ENCODE data around the gene ITGA3. TPM values are rescaled to one million over a fixed set of nuclear protein-coding genes. Genes with fewer than 3 reads are reported as not detected.

ITGA3 gene
- polyA plus RNA-seq, 4 donors: 53.5 to 96.4 (median 72.0) TPM

- no peak for FAIRE-seq
- no peak overlapping the region for H3K4me3 ChIP-seq (ENCODE audit: low read depth in 1 of 3, low read length in 3 of 3)
- H3K36me3 ChIP-seq (ENCODE audit: control insufficient read depth in 3 of 3, insufficient read depth in 2 of 3, low read depth in 1 of 3, low read length in 3 of 3): peaks cover 2 to 77% (median 12%) of the 10 kb centered on the region in 3 donors
- WGBS, 3 donors: 95 to 97% (median 96%) methylated on average over 8 of the region's 8 CpGs
- no peaks in the 10 kb centered on the region for H3K27me3 ChIP-seq (ENCODE audit: control insufficient read depth in 3 of 3, insufficient read depth in 3 of 3, low read length in 3 of 3)
- peak overlapping the region in 1 of 3 donors; percentile 80 for H3K27ac ChIP-seq (ENCODE audit: low read depth in 1 of 3, low read length in 2 of 3)
- no peaks in the 10 kb centered on the region for H3K9me3 ChIP-seq (ENCODE audit: control insufficient read depth in 2 of 2, insufficient read depth in 1 of 2, low read depth in 1 of 2, low read length in 1 of 2)
- peaks cover 12 to 51% (median 21%) of the 10 kb centered on the region in 3 donors for H3K4me1 ChIP-seq (ENCODE audit: control insufficient read depth in 3 of 3, insufficient read depth in 2 of 3, low read depth in 1 of 3, low read length in 2 of 3)
- no peak for DNase-seq
Measured at GRCh38 chr17:50063561-50064252, 7.8 kb downstream of the ITGA3 start.

DNA sequence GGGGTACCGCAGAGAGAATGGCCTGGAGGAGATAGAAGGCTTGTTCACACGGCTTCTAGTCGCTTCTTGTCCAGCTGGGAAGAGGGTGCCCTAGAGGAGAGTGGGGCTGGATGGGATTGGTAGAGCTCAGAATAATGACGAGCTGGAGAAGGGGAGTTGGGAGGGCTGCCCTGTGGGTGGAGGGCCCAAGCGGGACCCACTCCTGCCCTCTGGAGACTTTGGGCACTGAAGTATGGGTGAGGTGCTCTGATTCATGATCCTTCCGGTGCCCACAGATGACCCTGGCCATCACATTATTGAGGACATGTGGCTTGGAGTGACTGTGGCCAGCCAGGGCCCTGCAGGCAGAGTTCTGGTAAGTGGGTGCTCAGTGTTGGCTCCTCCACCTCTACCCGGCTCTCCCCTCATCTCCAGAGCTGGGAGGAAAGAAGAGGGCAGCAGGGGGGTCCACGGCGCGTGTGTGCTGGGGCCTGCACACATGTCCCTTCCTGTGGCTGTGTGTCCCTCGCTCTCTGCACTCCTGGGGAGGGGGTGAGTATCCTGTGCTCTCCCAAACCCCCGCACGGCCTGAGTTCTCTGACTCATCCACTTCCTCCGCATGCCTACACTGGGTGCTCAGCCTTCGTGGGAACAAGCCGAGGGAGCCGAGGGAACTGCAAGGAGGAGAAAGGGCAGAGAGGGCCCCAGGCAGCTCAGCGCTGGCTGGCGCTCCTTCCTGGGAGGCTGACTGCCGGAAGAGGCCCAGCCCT is 8.5 kb downstream of the ITGA3 start:
- Histone ChIP-seq H3K36me3 (ENCODE audit: control insufficient read depth in 3 of 3, insufficient read depth in 2 of 3, low read depth in 1 of 3, low read length in 3 of 3) (peaks cover 2 to 75% (median 12%) of the 10 kb centered on the region in 3 donors), H3K27me3 (ENCODE audit: control insufficient read depth in 3 of 3, insufficient read depth in 3 of 3, low read length in 3 of 3) (no peaks in the 10 kb centered on the region), H3K9me3 (ENCODE audit: control insufficient read depth in 2 of 2, insufficient read depth in 1 of 2, low read depth in 1 of 2, low read length in 1 of 2) (no peaks in the 10 kb centered on the region), H3K27ac (ENCODE audit: low read depth in 1 of 3, low read length in 2 of 3) (peak overlapping the region in 2 of 3 donors; percentile 16 to 80), H3K4me3 (ENCODE audit: low read depth in 1 of 3, low read length in 3 of 3) (no peak overlapping the region), H3K4me1 (ENCODE audit: control insufficient read depth in 3 of 3, insufficient read depth in 2 of 3, low read depth in 1 of 3, low read length in 2 of 3) (peaks cover 12 to 44% (median 15%) of the 10 kb centered on the region in 3 donors)
- FAIRE-seq: no peak
- 63 to 88% (median 81%) methylated on average over 20 of the region's 20 CpGs for WGBS, 3 donors
- peak in 1 of 2 donors; percentile 71 for DNase-seq

- 63 to 80% (median 74%) methylated on average over 3 of the region's 3 CpGs for WGBS, 3 donors
Measured at GRCh38 chr17:50065056-50065455, 9.1 kb downstream of the ITGA3 start.

GRCh38 chr17:50066995-50067394 is 11.1 kb downstream of the ITGA3 start:
- WGBS, 3 donors: 95 to 100% (median 100%) methylated on average over 2 of the region's 2 CpGs
- DNase-seq: no peak
- H3K4me1 ChIP-seq (ENCODE audit: control insufficient read depth in 3 of 3, insufficient read depth in 2 of 3, low read depth in 1 of 3, low read length in 2 of 3): peaks cover 0 to 22% (median 0%) of the 10 kb centered on the region in 3 donors
- no peak overlapping the region for H3K4me3 ChIP-seq (ENCODE audit: low read depth in 1 of 3, low read length in 3 of 3)
- H3K36me3 ChIP-seq (ENCODE audit: control insufficient read depth in 3 of 3, insufficient read depth in 2 of 3, low read depth in 1 of 3, low read length in 3 of 3): peaks cover 2 to 77% (median 20%) of the 10 kb centered on the region in 3 donors
- H3K27me3 ChIP-seq (ENCODE audit: control insufficient read depth in 3 of 3, insufficient read depth in 3 of 3, low read length in 3 of 3): no peaks in the 10 kb centered on the region
- FAIRE-seq: no peak
- peaks cover 0 to 9% of the 10 kb centered on the region in 2 donors for H3K9me3 ChIP-seq (ENCODE audit: control insufficient read depth in 2 of 2, insufficient read depth in 1 of 2, low read depth in 1 of 2, low read length in 1 of 2)
- no peak overlapping the region for H3K27ac ChIP-seq (ENCODE audit: low read depth in 1 of 3, low read length in 2 of 3)

More at GRCh38 chr17:50065056-50065455, 9.1 kb downstream of the ITGA3 start:
- Histone ChIP-seq H3K9me3 (ENCODE audit: control insufficient read depth in 2 of 2, insufficient read depth in 1 of 2, low read depth in 1 of 2, low read length in 1 of 2) (no peaks in the 10 kb centered on the region), H3K36me3 (ENCODE audit: control insufficient read depth in 3 of 3, insufficient read depth in 2 of 3, low read depth in 1 of 3, low read length in 3 of 3) (peaks cover 2 to 78% (median 17%) of the 10 kb centered on the region in 3 donors), H3K4me3 (ENCODE audit: low read depth in 1 of 3, low read length in 3 of 3) (no peak overlapping the region), H3K27ac (ENCODE audit: low read depth in 1 of 3, low read length in 2 of 3) (peak overlapping the region in 2 of 3 donors; percentile 16 to 80), H3K4me1 (ENCODE audit: control insufficient read depth in 3 of 3, insufficient read depth in 2 of 3, low read depth in 1 of 3, low read length in 2 of 3) (peaks cover 10 to 37% (median 13%) of the 10 kb centered on the region in 3 donors), H3K27me3 (ENCODE audit: control insufficient read depth in 3 of 3, insufficient read depth in 3 of 3, low read length in 3 of 3) (no peaks in the 10 kb centered on the region)
- FAIRE-seq (no peak), DNase-seq (no peak)

GRCh38 chr17:50067996-50068395 is 12.1 kb downstream of the ITGA3 start:
- peaks cover 0 to 9% of the 10 kb centered on the region in 2 donors for H3K9me3 ChIP-seq (ENCODE audit: control insufficient read depth in 2 of 2, insufficient read depth in 1 of 2, low read depth in 1 of 2, low read length in 1 of 2)
- no peak overlapping the region for H3K27ac ChIP-seq (ENCODE audit: low read depth in 1 of 3, low read length in 2 of 3)
- FAIRE-seq (no peak), DNase-seq (no peak)
- no peak overlapping the region for H3K4me3 ChIP-seq (ENCODE audit: low read depth in 1 of 3, low read length in 3 of 3)
- H3K4me1 ChIP-seq (ENCODE audit: control insufficient read depth in 3 of 3, insufficient read depth in 2 of 3, low read depth in 1 of 3, low read length in 2 of 3): peaks cover 0 to 22% (median 0%) of the 10 kb centered on the region in 3 donors
- no peaks in the 10 kb centered on the region for H3K27me3 ChIP-seq (ENCODE audit: control insufficient read depth in 3 of 3, insufficient read depth in 3 of 3, low read length in 3 of 3)
- 95 to 97% (median 96%) methylated on average over 13 of the region's 13 CpGs for WGBS, 3 donors
- H3K36me3 ChIP-seq (ENCODE audit: control insufficient read depth in 3 of 3, insufficient read depth in 2 of 3, low read depth in 1 of 3, low read length in 3 of 3): peaks cover 2 to 75% (median 29%) of the 10 kb centered on the region in 3 donors

GRCh38 chr17:50070908-50071680 is 15.2 kb downstream of the ITGA3 start:
- H3K4me3 ChIP-seq (ENCODE audit: low read depth in 1 of 3, low read length in 3 of 3): no peak overlapping the region
- peaks cover 0 to 9% of the 10 kb centered on the region in 2 donors for H3K9me3 ChIP-seq (ENCODE audit: control insufficient read depth in 2 of 2, insufficient read depth in 1 of 2, low read depth in 1 of 2, low read length in 1 of 2)
- WGBS, 3 donors: 91 to 96% (median 93%) methylated on average over 16 of the region's 16 CpGs
- FAIRE-seq (no peak), DNase-seq (no peak)
- H3K27me3 ChIP-seq (ENCODE audit: control insufficient read depth in 3 of 3, insufficient read depth in 3 of 3, low read length in 3 of 3): no peaks in the 10 kb centered on the region
- H3K4me1 ChIP-seq (ENCODE audit: control insufficient read depth in 3 of 3, insufficient read depth in 2 of 3, low read depth in 1 of 3, low read length in 2 of 3): no peaks in the 10 kb centered on the region
- H3K36me3 ChIP-seq (ENCODE audit: control insufficient read depth in 3 of 3, insufficient read depth in 2 of 3, low read depth in 1 of 3, low read length in 3 of 3): peaks cover 2 to 85% (median 29%) of the 10 kb centered on the region in 3 donors
- H3K27ac ChIP-seq (ENCODE audit: low read depth in 1 of 3, low read length in 2 of 3): no peak overlapping the region

- Histone ChIP-seq H3K9me3 (ENCODE audit: control insufficient read depth in 2 of 2, insufficient read depth in 1 of 2, low read depth in 1 of 2, low read length in 1 of 2) (peaks cover 0 to 9% of the 10 kb centered on the region in 2 donors), H3K27me3 (ENCODE audit: control insufficient read depth in 3 of 3, insufficient read depth in 3 of 3, low read length in 3 of 3) (no peaks in the 10 kb centered on the region), H3K4me1 (ENCODE audit: control insufficient read depth in 3 of 3, insufficient read depth in 2 of 3, low read depth in 1 of 3, low read length in 2 of 3) (no peaks in the 10 kb centered on the region), H3K4me3 (ENCODE audit: low read depth in 1 of 3, low read length in 3 of 3) (no peak overlapping the region), H3K36me3 (ENCODE audit: control insufficient read depth in 3 of 3, insufficient read depth in 2 of 3, low read depth in 1 of 3, low read length in 3 of 3) (peaks cover 2 to 86% (median 29%) of the 10 kb centered on the region in 3 donors), H3K27ac (ENCODE audit: low read depth in 1 of 3, low read length in 2 of 3) (no peak overlapping the region)
- FAIRE-seq (no peak), DNase-seq (no peak)
- whole genome bisulfite sequencing, 3 donors: 79 to 91% (median 83%) methylated on average over 5 to 6 of the region's 6 CpGs
Measured at GRCh38 chr17:50071692-50072091, 15.8 kb downstream of the ITGA3 start.

- Histone ChIP-seq H3K4me3 (ENCODE audit: low read depth in 1 of 3, low read length in 3 of 3) (no peak overlapping the region), H3K9me3 (ENCODE audit: control insufficient read depth in 2 of 2, insufficient read depth in 1 of 2, low read depth in 1 of 2, low read length in 1 of 2) (peaks cover 0 to 9% of the 10 kb centered on the region in 2 donors), H3K27ac (ENCODE audit: low read depth in 1 of 3, low read length in 2 of 3) (no peak overlapping the region), H3K27me3 (ENCODE audit: control insufficient read depth in 3 of 3, insufficient read depth in 3 of 3, low read length in 3 of 3) (no peaks in the 10 kb centered on the region), H3K36me3 (ENCODE audit: control insufficient read depth in 3 of 3, insufficient read depth in 2 of 3, low read depth in 1 of 3, low read length in 3 of 3) (peaks cover 2 to 89% (median 26%) of the 10 kb centered on the region in 3 donors), H3K4me1 (ENCODE audit: control insufficient read depth in 3 of 3, insufficient read depth in 2 of 3, low read depth in 1 of 3, low read length in 2 of 3) (no peaks in the 10 kb centered on the region)
- WGBS, 3 donors: 72 to 91% (median 82%) methylated on average over 3 of the region's 3 CpGs
- DNase-seq (no peak), FAIRE-seq (no peak)
Measured at GRCh38 chr17:50072130-50072529, 16.2 kb downstream of the ITGA3 start.

Measured in small intestine (tissue), 7 donors.